ENCODE data around the gene TMEM109. TPM values are rescaled to one million over a fixed set of nuclear protein-coding genes. Genes with fewer than 3 reads are reported as not detected.

TMEM109 gene
- total and polyA plus RNA-seq, 2 of the 13 experiments (the other 11 are each of a cell fraction or from before 2014, with no cell fraction given), result 7.7 to 18.0 TPM

GRCh38 chr11:60924110-60924905 lies 10.3 kb downstream of the TMEM109 start, which contains the start of gene TMEM132A (continued):
- TF ChIP-seq ZNF790 (CRISPR knock-in tag; IDR thresholded peaks at IDR 0.05; ENCODE audit: borderline replicate concordance), result no peak; the same call in 1 of the 2 replicates
- no peak for TF ChIP-seq ZNF3 (CRISPR knock-in tag; IDR thresholded peaks at IDR 0.05)
- TF ChIP-seq, protein P1, sequence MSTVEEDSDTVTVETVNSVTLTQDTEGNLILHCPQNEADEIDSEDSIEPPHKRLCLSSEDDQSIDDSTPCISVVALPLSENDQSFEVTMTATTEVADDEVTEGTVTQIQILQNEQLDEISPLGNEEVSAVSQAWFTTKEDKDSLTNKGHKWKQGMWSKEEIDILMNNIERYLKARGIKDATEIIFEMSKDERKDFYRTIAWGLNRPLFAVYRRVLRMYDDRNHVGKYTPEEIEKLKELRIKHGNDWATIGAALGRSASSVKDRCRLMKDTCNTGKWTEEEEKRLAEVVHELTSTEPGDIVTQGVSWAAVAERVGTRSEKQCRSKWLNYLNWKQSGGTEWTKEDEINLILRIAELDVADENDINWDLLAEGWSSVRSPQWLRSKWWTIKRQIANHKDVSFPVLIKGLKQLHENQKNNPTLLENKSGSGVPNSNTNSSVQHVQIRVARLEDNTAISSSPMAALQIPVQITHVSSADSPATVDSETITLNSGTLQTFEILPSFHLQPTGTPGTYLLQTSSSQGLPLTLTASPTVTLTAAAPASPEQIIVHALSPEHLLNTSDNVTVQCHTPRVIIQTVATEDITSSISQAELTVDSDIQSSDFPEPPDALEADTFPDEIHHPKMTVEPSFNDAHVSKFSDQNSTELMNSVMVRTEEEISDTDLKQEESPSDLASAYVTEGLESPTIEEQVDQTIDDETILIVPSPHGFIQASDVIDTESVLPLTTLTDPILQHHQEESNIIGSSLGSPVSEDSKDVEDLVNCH (CRISPR knock-in tag; IDR thresholded peaks at IDR 0.05), result no peak
- TF ChIP-seq ZNF772 (CRISPR knock-in tag; IDR thresholded peaks at IDR 0.05), result peak; percentile 79
- no peak for TF ChIP-seq ZHX2 (IDR thresholded peaks at IDR 0.05; ENCODE audit: low read depth)
- 0 out of 2 replicates have a peak, but pooled peaks have one; percentile 55 for TF ChIP-seq ZHX2 (CRISPR knock-in tag; IDR thresholded peaks at IDR 0.05; ENCODE audit: borderline replicate concordance)
- TF ChIP-seq SMARCE1 (IDR thresholded peaks at IDR 0.05; ENCODE audit: borderline replicate concordance), result no peak
- no peak for TF ChIP-seq HMG20B (CRISPR knock-in tag; conservative IDR thresholded peaks at IDR 0.05)
- TF ChIP-seq WIZ (CRISPR knock-in tag; IDR thresholded peaks at IDR 0.05), result no peak
- peak; percentile 51 for TF ChIP-seq SALL1 (CRISPR knock-in tag; IDR thresholded peaks at IDR 0.05)
- TF ChIP-seq SMYD3 (CRISPR knock-in tag; IDR thresholded peaks at IDR 0.05), result no peak
- no peak for TF ChIP-seq DNMT3B (CRISPR knock-in tag; conservative IDR thresholded peaks at IDR 0.05)
- peak; percentile 64; the same call in 1 of the 2 replicates for TF ChIP-seq BORCS8-MEF2B (CRISPR knock-in tag; IDR thresholded peaks at IDR 0.05)
- TF ChIP-seq, protein P2, sequence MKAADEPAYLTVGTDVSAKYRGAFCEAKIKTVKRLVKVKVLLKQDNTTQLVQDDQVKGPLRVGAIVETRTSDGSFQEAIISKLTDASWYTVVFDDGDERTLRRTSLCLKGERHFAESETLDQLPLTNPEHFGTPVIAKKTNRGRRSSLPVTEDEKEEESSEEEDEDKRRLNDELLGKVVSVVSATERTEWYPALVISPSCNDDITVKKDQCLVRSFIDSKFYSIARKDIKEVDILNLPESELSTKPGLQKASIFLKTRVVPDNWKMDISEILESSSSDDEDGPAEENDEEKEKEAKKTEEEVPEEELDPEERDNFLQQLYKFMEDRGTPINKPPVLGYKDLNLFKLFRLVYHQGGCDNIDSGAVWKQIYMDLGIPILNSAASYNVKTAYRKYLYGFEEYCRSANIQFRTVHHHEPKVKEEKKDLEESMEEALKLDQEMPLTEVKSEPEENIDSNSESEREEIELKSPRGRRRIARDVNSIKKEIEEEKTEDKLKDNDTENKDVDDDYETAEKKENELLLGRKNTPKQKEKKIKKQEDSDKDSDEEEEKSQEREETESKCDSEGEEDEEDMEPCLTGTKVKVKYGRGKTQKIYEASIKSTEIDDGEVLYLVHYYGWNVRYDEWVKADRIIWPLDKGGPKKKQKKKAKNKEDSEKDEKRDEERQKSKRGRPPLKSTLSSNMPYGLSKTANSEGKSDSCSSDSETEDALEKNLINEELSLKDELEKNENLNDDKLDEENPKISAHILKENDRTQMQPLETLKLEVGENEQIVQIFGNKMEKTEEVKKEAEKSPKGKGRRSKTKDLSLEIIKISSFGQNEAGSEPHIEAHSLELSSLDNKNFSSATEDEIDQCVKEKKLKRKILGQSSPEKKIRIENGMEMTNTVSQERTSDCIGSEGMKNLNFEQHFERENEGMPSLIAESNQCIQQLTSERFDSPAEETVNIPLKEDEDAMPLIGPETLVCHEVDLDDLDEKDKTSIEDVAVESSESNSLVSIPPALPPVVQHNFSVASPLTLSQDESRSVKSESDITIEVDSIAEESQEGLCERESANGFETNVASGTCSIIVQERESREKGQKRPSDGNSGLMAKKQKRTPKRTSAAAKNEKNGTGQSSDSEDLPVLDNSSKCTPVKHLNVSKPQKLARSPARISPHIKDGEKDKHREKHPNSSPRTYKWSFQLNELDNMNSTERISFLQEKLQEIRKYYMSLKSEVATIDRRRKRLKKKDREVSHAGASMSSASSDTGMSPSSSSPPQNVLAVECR (CRISPR knock-in tag; IDR thresholded peaks at IDR 0.05; ENCODE audit: borderline replicate concordance), result peak; percentile 57; the same call in 1 of the 2 replicates
- TF ChIP-seq, protein P3, sequence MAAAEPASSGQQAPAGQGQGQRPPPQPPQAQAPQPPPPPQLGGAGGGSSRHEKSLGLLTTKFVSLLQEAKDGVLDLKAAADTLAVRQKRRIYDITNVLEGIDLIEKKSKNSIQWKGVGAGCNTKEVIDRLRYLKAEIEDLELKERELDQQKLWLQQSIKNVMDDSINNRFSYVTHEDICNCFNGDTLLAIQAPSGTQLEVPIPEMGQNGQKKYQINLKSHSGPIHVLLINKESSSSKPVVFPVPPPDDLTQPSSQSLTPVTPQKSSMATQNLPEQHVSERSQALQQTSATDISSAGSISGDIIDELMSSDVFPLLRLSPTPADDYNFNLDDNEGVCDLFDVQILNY (CRISPR knock-in tag; conservative IDR thresholded peaks at IDR 0.05), result no peak
- no peak for TF ChIP-seq SMAD3 (CRISPR knock-in tag; IDR thresholded peaks at IDR 0.05)
